NCI-H460 (cell line): Measurements from ENCODE around the gene NXPH4. TPM values are rescaled to one million over a fixed set of nuclear protein-coding genes. Genes with fewer than 3 reads are reported as not detected.
A peak's percentile ranks its signal among the peaks of the same experiment; 100 is the strongest.

ENCODE experiments used
- DNase-seq: peaks from one replicate; pipeline ENCODE4 v3.0.0-alpha.2; 2016; ENCODE audit warnings: low read depth; ENCODE audit errors: extremely low read depth
- polyA plus RNA-seq: library from polyadenylated mRNA; depleted of rRNA; stranded (reverse); fragments of >200 nt; gene quantifications from 2 replicates; pipeline ENCODE4 v1.2.3, GENCODE V29; 2014; cell fraction: nucleus; rRNA removed
- total RNA-seq: library from RNA; depleted of rRNA; stranded (reverse); fragments of >200 nt; shearing (Covaris generic); gene quantifications from 2 replicates; pipeline ENCODE4 v1.2.3, GENCODE V29; 2014; rRNA removed

Gene NXPH4
- total RNA-seq, result 9.7 and 10.7 TPM in 2 replicates
- 13.2 and 18.1 TPM in 2 replicates for polyA plus RNA-seq

DNA sequence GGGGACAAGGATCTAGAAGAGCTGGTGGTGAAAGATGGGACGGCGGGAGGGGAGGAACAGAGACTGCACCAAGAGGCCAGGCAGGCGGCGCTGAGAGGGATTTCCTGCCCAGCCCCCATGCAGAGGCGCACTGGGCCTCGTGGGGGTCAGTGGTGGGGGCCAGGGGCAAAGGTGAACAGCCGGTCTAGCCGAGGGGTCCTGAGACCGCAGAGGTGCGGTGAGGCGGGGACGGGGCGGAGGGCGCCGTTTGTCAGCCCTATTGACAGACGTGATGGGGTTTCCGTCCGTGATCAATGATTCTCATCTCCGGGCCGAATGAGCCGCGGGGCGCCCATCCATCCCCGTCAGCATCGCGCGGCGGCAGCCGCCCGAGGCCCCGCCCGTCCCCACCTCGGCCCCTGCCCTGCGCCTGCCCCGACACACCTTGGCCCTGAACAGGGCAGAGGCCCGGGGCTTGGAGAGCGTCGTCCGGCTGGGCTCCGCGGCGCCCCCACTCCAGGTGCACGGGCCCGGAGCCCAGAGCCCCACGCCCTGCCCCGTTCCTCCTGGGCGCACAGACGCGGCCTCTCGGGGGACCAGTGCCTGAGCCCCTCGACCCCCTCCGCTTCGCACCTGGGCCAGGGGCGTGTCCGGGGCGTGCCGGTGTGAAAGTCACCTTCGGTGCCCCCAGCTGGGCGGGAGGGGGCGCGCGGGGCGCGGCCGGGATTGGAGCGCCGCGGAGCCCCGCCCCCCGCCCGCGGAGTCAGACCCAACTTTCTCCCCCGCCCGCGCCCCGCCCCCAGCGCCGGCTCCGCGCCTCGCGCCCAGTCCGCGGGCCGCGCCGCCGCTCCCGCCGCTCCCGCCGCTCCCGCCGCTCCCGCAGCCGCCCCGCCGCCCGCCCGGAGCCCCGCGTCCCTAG, at the start of gene NXPH4:
Gene NXPH4 (plus strand): TSS at position 781 of the 898 bp plus-strand sequence. CDS start 176 bp downstream, outside the sequence.
- DNase-seq, result no peak

DNA sequence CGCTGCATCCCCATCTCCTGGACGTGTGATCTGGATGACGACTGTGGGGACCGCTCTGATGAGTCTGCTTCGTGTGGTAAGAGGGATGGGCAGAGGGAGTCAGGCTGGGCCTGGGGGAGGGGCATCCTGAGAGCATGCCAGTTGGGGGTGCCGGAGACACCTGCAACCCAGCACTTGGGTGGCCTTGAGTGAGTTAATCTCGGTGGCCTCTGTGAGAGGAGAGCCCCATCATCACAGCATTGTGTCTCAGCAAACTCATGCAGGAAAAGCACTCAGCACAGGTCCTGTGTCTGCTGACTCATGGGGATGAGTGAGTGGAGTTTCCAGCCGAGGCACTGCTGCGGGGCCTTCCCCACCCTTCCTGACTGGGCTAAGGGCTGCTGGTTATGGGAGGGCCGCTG, 49.6 kb upstream of the NXPH4 start:
- DNase-seq, result no peak

DNA sequence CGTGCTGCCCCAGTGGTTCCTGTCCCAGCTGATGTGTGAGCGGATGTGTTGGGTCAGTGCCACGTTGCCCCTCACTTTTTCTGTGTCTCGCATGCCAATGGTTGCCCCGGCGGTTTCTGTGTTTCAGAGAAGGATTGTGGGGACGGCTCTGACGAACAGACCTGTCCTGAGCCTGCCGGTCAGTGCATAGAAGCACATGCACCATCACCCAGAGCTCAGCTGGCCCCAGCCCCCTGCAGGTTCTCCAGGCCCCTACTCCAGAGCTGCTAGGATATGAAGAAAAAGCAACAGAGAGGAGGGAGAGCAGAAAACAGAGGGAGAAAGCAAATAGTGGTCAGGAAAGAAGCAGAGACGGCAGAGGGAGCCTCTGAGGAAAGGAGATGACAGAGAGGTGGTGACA, 48.5 kb upstream of the NXPH4 start:
- DNase-seq, result no peak

DNA sequence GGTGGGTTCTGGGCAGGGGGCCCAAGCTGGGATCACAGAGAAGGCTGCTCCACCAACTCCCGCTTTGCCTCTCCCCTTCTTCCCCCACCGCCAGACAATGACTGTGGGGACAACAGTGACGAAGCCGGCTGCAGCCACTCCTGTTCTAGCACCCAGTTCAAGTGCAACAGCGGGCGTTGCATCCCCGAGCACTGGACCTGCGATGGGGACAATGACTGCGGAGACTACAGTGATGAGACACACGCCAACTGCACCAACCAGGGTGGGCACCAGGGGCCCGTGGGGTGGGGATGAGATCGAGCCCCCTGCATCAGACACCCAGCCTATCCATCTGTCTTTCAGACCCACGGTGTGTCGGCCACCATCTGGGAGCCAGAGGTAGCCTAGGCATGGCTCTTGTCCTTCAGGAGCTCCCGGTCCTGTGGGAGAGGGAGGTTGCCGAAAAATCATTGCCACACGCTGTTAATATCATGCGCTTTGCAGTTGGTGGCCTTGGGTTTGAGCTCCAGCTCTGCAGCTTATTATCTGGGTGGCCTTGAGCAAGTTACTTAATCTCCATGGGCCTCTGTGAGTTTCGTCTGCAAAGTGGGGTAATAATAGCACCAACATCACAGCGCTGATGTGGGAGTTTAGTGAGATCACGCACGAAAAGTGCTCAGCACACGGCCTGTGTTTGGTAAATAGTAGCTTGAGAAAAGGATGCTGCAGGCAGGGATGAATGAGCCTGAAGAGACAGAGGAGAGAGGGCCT, 47.4 kb upstream of the NXPH4 start:
- no peak for DNase-seq

DNA sequence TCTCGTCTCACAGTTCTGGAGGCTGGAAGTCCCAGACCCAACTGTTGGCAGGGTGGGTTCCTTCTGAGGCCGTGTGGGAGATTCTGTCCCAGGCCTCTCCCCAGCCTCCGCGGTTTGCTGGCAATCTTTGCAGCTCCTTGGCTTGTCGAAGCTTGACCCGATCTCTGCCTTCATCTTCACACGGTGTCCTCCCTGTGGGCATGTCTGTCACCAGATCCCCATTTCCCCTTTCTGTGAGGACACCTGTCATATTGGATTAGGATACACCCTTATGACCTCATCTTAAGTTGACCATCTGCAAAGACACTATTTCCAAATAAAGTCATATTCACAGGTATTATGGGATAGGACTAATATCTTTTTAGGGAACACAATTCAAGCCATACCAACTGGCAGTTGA, 46.6 kb upstream of the NXPH4 start:
- no peak for DNase-seq

DNA sequence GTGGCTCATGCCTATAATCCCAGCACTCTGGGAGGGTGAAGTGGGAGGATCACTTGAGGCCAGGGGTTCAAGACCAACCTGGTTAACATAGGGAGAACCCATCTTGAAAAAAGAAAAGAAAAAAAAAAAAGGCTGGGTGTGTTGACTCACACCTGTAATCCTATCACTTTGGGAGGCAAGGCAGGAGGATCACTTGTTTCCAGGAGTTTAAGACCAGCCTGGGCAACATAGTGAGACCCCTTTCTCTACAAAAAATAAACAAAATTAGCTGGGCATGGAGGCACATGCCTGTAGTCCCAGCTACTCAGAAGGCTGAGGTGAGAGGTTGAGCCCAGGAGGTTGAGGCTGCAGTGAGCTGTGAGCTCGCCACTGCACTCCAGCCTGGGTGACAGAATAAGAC, 46.2 kb upstream of the NXPH4 start:
- no peak for DNase-seq

DNA sequence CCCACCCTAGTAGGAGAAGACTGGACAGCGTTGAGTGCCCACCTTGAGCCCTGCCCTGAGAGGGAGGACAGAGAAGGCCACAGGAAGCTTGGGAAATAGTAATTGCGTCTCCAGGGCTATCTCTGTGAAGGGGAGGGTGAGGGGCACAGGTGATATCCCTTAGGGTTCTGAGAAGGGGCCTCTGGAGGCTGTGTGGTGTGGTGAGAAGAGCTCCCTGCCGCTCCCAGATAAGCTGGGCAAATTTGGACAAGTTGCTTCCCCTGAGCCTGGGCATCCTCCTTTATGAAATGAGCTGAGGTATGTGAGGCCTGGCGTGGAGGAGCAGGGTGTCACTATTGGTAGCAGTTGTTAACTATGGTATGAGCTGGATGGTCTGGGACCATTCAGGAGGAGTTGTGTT, 45.7 kb upstream of the NXPH4 start:
- DNase-seq, result no peak

DNA sequence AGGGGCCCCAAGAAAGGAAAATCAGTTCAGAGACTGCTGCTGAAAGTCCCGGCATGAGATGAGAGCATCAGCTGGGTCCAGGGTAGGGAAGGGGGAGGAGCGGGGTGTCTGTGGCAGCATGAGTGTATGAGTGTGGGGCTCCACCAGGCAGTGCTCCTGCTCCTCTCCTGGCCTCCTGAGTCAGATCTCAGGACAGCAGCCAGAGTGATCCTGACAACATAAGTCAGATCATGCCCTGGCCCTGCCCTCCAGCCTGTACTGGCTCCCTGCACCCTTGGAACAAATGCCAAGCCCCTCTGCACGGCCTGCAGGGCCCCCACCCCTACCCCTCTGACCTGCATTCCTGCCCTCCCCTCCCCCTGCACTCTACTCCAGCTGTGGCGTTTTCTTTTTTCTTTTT, 44.9 kb upstream of the NXPH4 start:
- no peak for DNase-seq

DNA sequence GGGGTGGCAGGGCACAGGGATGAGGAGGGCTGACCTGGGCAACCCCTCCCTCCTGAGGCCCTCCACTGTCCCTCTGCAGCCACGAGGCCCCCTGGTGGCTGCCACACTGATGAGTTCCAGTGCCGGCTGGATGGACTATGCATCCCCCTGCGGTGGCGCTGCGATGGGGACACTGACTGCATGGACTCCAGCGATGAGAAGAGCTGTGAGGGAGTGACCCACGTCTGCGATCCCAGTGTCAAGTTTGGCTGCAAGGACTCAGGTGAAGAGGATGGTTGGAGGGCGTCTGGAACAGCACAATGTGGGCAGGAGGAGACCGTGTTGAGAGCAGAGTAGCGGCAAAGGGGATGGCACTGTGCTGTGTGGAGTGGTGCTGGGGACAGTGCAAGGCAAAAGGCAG, 43.5 kb upstream of the NXPH4 start:
- peak; percentile 8 for DNase-seq

DNA sequence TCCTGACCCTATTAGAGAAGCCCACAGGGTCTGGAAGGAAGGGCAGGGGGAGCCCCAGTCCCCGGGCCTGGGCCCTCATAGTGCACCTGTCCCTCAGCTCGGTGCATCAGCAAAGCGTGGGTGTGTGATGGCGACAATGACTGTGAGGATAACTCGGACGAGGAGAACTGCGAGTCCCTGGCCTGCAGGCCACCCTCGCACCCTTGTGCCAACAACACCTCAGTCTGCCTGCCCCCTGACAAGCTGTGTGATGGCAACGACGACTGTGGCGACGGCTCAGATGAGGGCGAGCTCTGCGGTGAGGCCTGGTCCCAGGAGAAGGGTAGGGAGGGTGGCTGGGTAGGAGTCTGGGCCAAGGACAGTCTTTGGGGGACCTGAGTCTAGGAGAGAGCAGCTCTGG, 42.9 kb upstream of the NXPH4 start:
- DNase-seq, result no peak

DNA sequence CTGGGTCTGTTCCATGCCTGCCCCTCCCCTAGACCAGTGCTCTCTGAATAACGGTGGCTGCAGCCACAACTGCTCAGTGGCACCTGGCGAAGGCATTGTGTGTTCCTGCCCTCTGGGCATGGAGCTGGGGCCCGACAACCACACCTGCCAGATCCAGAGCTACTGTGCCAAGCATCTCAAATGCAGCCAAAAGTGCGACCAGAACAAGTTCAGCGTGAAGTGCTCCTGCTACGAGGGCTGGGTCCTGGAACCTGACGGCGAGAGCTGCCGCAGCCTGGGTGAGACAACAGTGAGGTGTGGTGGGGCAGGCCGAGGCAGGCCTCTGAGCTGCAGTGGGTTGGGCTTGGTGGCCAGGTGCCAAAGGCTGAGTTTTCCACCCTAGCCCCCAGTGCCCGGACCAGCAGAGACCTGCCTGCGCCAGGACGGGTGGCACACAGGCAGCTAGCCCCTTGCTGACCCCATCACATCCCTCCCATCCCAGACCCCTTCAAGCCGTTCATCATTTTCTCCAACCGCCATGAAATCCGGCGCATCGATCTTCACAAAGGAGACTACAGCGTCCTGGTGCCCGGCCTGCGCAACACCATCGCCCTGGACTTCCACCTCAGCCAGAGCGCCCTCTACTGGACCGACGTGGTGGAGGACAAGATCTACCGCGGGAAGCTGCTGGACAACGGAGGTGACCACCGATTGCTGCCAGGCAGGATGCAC, 41.0 kb upstream of the NXPH4 start:
- peak; percentile 78 for DNase-seq

DNA sequence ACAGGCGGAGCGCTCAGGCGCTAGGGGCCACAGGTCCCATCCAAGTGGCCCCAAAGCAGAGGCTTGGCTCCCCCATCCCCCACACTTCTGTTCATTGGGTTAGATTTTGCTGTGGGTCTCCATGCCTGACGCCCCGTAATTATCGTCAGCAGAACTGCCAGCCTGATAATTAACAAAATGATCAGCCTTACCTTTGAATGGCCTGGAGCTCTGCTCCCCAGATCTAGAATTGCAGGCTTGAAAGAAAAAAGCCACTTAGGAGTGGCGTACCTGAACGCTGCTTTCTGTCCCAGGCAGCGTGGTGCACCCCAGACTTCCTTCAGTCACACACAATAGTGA, 40.5 kb upstream of the NXPH4 start:
- DNase-seq, result no peak

DNA sequence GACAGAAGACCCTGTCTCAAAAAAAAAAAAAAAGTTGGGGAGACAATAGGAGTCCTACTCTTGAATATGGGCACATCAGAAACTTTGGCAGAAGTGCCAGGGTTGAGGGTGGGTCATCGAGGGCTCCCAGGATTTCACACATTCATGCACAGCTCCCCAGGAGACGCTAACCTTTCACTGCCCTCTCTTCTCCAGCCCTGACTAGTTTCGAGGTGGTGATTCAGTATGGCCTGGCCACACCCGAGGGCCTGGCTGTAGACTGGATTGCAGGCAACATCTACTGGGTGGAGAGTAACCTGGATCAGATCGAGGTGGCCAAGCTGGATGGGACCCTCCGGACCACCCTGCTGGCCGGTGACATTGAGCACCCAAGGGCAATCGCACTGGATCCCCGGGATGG, 39.7 kb upstream of the NXPH4 start:
- DNase-seq, result no peak

DNA sequence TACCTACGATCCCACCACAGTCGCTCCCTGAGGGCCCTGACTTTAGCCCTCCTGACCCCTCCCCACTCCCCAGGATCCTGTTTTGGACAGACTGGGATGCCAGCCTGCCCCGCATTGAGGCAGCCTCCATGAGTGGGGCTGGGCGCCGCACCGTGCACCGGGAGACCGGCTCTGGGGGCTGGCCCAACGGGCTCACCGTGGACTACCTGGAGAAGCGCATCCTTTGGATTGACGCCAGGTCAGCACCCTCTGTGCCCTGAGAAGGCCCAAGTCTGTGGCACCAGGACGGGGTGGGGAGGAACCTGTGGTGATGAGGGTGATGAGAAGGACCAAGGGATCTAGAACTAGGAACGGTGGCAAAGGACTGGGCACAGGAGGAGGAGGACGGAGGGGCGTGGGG, 39.2 kb upstream of the NXPH4 start:
- DNase-seq, result no peak

DNA sequence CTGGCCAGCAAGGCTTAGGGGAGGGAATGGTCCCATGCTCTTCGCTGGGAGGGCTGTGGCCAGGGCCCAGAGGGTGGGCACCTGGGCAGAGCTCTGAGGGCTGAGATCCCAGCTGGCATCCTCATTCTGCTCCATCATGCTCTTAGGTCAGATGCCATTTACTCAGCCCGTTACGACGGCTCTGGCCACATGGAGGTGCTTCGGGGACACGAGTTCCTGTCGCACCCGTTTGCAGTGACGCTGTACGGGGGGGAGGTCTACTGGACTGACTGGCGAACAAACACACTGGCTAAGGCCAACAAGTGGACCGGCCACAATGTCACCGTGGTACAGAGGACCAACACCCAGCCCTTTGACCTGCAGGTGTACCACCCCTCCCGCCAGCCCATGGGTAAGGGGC, 38.4 kb upstream of the NXPH4 start:
- DNase-seq, result no peak

DNA sequence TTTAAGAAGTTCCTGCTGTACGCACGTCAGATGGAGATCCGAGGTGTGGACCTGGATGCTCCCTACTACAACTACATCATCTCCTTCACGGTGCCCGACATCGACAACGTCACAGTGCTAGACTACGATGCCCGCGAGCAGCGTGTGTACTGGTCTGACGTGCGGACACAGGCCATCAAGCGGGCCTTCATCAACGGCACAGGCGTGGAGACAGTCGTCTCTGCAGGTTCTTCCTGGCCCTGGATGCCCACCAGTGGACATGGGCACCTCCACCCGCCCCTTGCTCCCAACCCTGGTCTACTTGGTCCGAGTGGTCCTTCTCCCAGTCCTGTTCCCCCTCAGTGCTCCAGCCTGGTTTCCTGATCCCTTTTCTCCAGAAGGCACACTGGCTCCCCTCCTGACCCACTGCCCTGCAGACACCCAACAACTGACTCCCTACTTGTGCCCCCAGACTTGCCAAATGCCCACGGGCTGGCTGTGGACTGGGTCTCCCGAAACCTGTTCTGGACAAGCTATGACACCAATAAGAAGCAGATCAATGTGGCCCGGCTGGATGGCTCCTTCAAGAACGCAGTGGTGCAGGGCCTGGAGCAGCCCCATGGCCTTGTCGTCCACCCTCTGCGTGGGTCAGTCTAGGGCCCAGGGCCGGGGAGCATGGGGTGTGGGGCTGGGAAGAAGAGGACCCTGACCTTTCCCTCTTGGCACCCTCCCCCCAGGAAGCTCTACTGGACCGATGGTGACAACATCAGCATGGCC, 37.1 kb upstream of the NXPH4 start:
- no peak for DNase-seq

DNA sequence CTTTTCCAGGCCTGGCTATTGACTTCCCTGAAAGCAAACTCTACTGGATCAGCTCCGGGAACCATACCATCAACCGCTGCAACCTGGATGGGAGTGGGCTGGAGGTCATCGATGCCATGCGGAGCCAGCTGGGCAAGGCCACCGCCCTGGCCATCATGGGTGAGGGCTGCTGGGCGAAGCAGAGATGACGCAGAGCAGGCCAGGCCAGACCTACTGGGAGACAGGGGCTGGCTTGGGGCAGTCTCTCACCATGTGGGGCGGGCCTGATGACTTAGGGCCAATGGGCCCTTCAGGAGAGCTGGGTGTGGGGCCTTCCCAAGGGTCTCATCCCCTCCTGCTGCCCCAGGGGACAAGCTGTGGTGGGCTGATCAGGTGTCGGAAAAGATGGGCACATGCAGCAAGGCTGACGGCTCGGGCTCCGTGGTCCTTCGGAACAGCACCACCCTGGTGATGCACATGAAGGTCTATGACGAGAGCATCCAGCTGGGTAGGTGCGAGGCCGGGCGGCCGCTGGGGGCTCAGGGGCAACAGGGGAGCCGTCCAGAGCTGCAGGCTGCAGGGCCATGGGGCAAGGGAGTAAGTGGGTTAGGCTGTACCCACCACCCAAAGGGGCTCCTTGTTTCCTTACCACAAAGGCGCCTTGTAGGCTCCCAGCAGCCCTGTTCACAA, 36.1 kb upstream of the NXPH4 start:
- DNase-seq, result no peak

DNA sequence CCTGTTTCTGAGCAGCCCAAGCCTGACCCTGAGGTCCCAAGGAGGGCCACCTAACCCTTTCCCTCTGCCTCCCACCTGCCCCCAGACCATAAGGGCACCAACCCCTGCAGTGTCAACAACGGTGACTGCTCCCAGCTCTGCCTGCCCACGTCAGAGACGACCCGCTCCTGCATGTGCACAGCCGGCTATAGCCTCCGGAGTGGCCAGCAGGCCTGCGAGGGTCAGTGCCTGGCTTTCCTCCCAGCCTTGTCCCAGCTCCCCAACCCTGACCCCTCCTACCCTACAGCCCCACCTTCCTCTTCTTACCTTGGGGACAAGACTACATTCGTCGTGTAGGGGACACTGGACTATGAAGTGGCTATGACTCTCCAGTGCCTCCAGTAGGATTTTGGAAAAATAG, 35.5 kb upstream of the NXPH4 start:
- DNase-seq, result no peak

DNA sequence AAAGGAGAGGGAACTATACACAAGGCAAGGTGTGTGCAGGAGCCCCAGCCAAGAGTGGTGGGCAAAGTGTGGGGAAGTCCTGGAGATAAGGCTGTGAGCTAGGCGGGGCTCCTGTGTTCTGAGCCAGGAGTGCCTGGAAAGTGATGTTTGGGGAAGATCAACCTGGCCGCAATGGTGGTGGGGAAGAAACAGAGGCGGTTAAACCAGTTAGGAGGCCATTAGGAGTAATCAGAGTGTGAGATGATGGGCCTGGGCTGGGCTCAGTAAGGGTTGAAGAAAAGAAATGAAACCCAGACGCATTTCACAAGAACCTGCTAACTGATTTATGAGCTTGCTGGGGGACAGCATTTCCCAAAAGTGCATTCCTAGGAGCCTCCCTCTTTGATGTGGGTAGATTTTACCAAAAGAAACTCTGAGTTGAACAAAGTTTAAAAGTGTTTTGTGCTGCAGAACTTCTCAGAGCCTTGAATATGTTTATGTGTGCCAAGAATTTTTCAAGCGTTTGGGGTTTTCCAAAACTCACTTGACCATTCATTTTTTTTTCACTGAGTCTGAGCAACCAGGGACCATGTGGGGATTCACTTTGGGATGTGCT, 34.9 kb upstream of the NXPH4 start:
- no peak for DNase-seq
